HG02571 (cell line): ENCODE data around the gene SAMSN1.

Experiments used
- ATAC-seq: cut with Tn5 transposase; IDR thresholded peaks from one replicate; pipeline ENCODE4 v1.9.1; 2021; ENCODE audit warnings: mild to moderate bottlenecking, moderate library complexity; ENCODE audit not compliant: unreplicated experiment

Gene SAMSN1

GRCh38 chr21:14487490-14488432, 58.4 kb downstream of the SAMSN1 start:
- no peak for ATAC-seq

- ATAC-seq, result no peak
Observed at GRCh38 chr21:14486869-14487268, 59.2 kb downstream of the SAMSN1 start.

GRCh38 chr21:14484188-14485009, 61.7 kb downstream of the SAMSN1 start:
- no peak for ATAC-seq

- no peak for ATAC-seq
Observed at GRCh38 chr21:14483296-14483695, 62.8 kb downstream of the SAMSN1 start.

- ATAC-seq, result peak; percentile 64
Observed at GRCh38 chr21:14482165-14482564, 64.0 kb downstream of the SAMSN1 start.

GRCh38 chr21:14480411-14481031, 65.6 kb downstream of the SAMSN1 start:
- no peak for ATAC-seq

- ATAC-seq, result no peak
Observed at GRCh38 chr21:14479241-14479786, 66.8 kb downstream of the SAMSN1 start.

GRCh38 chr21:14477841-14478240, 68.3 kb downstream of the SAMSN1 start:
- no peak for ATAC-seq

- ATAC-seq, result no peak
Observed at GRCh38 chr21:14477133-14477532, 69.0 kb downstream of the SAMSN1 start.

GRCh38 chr21:14474995-14475394, 71.1 kb downstream of the SAMSN1 start:
- ATAC-seq, result no peak

- ATAC-seq, result no peak
Observed at GRCh38 chr21:14469641-14470040, 76.5 kb downstream of the SAMSN1 start.

GRCh38 chr21:14466715-14467114, 79.4 kb downstream of the SAMSN1 start:
- ATAC-seq, result no peak

- ATAC-seq, result no peak
Observed at GRCh38 chr21:14457762-14458161, 88.4 kb downstream of the SAMSN1 start.

GRCh38 chr21:14456911-14457310, 89.2 kb downstream of the SAMSN1 start:
- ATAC-seq, result no peak

GRCh38 chr21:14454016-14455009, 91.8 kb downstream of the SAMSN1 start:
- ATAC-seq, result peak; percentile 72

- peak; percentile 82 for ATAC-seq
Observed at GRCh38 chr21:14453339-14454015, 92.6 kb downstream of the SAMSN1 start.

- no peak for ATAC-seq
Observed at GRCh38 chr21:14452727-14453241, 93.3 kb downstream of the SAMSN1 start.

- ATAC-seq, result no peak
Observed at GRCh38 chr21:14452031-14452726, 93.9 kb downstream of the SAMSN1 start.
